Uterus (tissue), 4 donors: ENCODE results near the gene ARL2. TPM values are rescaled to one million over a fixed set of nuclear protein-coding genes. Genes with fewer than 3 reads are reported as not detected.

Experiments used
- DNase-seq, 2 donors: peaks; one replicate each; pipeline ENCODE4 v3.0.0-alpha.2; 2019 to 2020
- H3K27ac ChIP-seq, 2 donors: fragments of 200-600 bp; sonication (generic); 1 replicate in 1 of 2; 2 replicates in 1 of 2; pipeline ENCODE4 v1.5.1; 2016 to 2018
- H3K27me3 ChIP-seq, 2 donors: fragments of 200-600 bp; sonication (generic); one replicate each; pipeline ENCODE4 v1.5.1; 2018 to 2019; ENCODE audit warnings: control low read depth in 1 of 2
- H3K36me3 ChIP-seq, 2 donors: fragments of 200-600 bp; sonication (generic); one replicate each; pipeline ENCODE4 v1.5.1; 2019; ENCODE audit warnings: control low read depth in 1 of 2
- H3K4me1 ChIP-seq, 2 donors: fragments of 200-600 bp; sonication (generic); one replicate each; pipeline ENCODE4 v1.5.1; 2018 to 2019; ENCODE audit warnings: control low read depth in 1 of 2
- H3K4me3 ChIP-seq, 2 donors: fragments of 200-600 bp; sonication (generic); 1 replicate in 1 of 2; 2 replicates in 1 of 2; pipeline ENCODE4 v1.5.1; 2018 to 2019; ENCODE audit warnings: mild to moderate bottlenecking in 1 of 2
- H3K9me3 ChIP-seq, 2 donors: fragments of 200-600 bp; sonication (generic); one replicate each; pipeline ENCODE4 v1.5.1; 2019; ENCODE audit warnings: control low read depth in 1 of 2
- POLR2A ChIP-seq, 2 donors: fragments of 450-650 bp; IDR thresholded peaks; one replicate each; pipeline ENCODE4 v1.6.1; 2016; ENCODE audit warnings: antibody characterized with exemption in 2 of 2, mild to moderate bottlenecking in 1 of 2, moderate library complexity in 1 of 2
- intact Hi-C: fragments of 100-400 bp; cut with DNase I; formaldehyde crosslinking; loops from one replicate; pipeline ENCODE4 v1.15.1; 2023; ENCODE audit warnings: low total_unique reads
- total RNA-seq, 4 donors: library from RNA; depleted of rRNA in 3 of 4; stranded (reverse); fragments of >200 nt in 3 of 4; gene quantifications; one replicate each; pipeline versions ENCODE4 v1.1.0 to v1.2.4, GENCODE V29; 2014 to 2023
- TF ChIP-seq, protein P1 (sequence below), 4 experiments: fragments of 200-600 bp in 2 of 4; fragments of 450-650 bp in 2 of 4; sonication (generic) in 2 of 4; IDR thresholded peaks; one replicate each; pipeline ENCODE4 v1.5.1; 2016 to 2019; ENCODE audit warnings: antibody characterized with exemption in 4 of 4, mild to moderate bottlenecking in 2 of 4, moderate library complexity in 1 of 4
- donor health status: DM: yes; HTN: yes; CAD: no.

The ARL2 gene
- total RNA-seq, 4 donors from 2014 or later: 63.5 to 120 (median 93.8) TPM

DNA sequence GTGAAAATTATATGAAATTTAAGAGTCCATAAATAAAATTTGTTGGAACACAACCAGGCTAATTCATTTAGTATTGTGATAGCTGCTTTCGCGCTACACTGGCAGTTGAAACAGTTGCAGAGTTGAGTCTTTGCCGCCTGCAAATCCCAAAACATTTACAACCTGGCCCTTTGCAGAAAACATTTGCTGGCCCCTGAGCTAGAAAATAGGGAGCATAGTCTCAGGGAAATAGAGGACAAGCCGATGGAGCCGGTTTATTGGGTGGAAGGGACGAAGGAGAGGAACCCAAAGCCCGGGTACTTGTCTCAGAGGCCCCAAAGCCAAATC, 26.5 kb downstream of the ARL2 start:
- intact Hi-C loops: no loop called here
- no peak for TF ChIP-seq POLR2A (IDR thresholded peaks at IDR 0.05)
- TF ChIP-seq, protein P1, sequence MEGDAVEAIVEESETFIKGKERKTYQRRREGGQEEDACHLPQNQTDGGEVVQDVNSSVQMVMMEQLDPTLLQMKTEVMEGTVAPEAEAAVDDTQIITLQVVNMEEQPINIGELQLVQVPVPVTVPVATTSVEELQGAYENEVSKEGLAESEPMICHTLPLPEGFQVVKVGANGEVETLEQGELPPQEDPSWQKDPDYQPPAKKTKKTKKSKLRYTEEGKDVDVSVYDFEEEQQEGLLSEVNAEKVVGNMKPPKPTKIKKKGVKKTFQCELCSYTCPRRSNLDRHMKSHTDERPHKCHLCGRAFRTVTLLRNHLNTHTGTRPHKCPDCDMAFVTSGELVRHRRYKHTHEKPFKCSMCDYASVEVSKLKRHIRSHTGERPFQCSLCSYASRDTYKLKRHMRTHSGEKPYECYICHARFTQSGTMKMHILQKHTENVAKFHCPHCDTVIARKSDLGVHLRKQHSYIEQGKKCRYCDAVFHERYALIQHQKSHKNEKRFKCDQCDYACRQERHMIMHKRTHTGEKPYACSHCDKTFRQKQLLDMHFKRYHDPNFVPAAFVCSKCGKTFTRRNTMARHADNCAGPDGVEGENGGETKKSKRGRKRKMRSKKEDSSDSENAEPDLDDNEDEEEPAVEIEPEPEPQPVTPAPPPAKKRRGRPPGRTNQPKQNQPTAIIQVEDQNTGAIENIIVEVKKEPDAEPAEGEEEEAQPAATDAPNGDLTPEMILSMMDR (IDR thresholded peaks at IDR 0.05): no peak
- H3K9me3 ChIP-seq: no peaks in the 10 kb centered on the region

DNA sequence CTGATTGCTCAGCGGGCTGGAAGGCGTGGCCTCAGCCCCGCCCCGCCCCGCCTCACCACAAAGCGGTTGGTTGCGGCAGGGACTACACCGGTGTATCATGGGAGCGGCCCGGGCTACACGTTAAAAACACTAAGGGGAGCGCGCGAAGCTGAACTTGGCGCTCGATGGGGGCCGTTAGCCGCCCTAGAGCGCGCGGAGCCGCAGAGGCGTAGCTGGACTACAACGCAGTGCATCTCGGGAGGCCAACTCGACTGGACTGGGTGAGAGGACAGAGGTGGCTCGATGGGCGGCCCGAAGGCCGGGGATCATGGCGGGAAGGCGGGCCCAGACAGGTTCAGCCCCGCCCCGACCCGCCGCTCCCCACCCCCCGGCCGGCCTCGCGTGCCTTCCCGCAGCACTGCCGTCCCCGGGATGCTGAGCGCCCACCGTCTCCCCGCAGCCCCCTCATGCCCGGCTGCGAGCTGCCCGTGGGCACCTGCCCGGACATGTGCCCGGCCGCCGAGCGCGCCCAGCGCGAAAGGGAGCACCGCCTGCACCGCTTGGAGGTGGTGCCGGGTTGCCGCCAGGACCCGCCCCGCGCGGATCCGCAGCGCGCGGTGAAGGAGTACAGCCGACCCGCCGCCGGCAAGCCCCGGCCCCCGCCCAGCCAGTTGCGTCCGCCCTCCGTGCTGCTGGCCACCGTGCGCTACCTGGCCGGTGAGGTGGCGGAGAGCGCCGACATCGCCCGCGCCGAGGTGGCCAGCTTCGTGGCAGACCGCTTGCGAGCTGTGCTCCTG, 27.1 kb downstream of the ARL2 start, which contains the start of gene SAC3D1:
SAC3D1 (plus strand) TSS at position 364 of the 776 bp plus-strand sequence; CDS start at position 447, 83 bp downstream.
- intact Hi-C loops: no loop called here
- TF ChIP-seq, protein P1 (IDR thresholded peaks at IDR 0.05): peak in 1 of 4 experiments; percentile 28
- peak; percentile 32 to 34 for TF ChIP-seq POLR2A (IDR thresholded peaks at IDR 0.05)
- H3K36me3 ChIP-seq: no peaks in the 10 kb centered on the region
- peak within 1 kb of the TSS; percentile 92 to 97 for H3K27ac ChIP-seq
- H3K27me3 ChIP-seq: no peaks in the 10 kb centered on the region
- DNase-seq: peak; percentile 88 to 89
- peaks cover 0 to 4% of the 10 kb centered on the region in 2 donors for H3K4me1 ChIP-seq
- H3K9me3 ChIP-seq: no peaks in the 10 kb centered on the region
- peak within 1 kb of the TSS; percentile 64 to 87 for H3K4me3 ChIP-seq

More for the DNA sequence above, 26.5 kb downstream of the ARL2 start:
- Histone ChIP-seq H3K27me3 (no peaks in the 10 kb centered on the region), H3K4me3 (peak overlapping the region; percentile 64 to 87), H3K36me3 (no peaks in the 10 kb centered on the region), H3K4me1 (peaks cover 0 to 4% of the 10 kb centered on the region in 2 donors), H3K27ac (peak overlapping the region; percentile 92 to 97)
- DNase-seq: no peak

DNA sequence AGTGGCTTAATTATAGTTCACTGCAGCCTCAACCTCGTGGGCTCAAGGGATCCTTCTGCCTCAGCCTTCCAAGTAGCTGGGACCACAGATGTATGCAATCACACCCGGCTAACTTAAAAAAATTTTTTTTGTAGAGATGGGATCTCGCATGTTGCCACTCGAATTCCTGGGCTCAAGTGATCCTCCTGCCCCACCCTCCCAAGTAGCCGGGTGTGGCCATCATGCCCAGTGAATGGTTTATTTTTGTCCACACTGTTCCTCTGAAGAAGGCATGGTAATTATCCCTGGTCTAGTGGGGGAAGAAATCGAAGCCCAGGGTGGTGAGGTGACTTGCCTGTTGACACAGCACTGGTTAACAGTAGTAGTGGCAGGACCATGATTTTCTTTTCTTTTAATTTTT, 28.9 kb downstream of the ARL2 start:
- Histone ChIP-seq H3K27ac (no peak overlapping the region), H3K4me1 (peaks cover 0 to 4% of the 10 kb centered on the region in 2 donors), H3K36me3 (no peaks in the 10 kb centered on the region), H3K27me3 (no peaks in the 10 kb centered on the region), H3K9me3 (no peaks in the 10 kb centered on the region), H3K4me3 (no peak overlapping the region)
- no peak for DNase-seq
- TF ChIP-seq, protein P1 (IDR thresholded peaks at IDR 0.05): no peak
- TF ChIP-seq POLR2A (IDR thresholded peaks at IDR 0.05): no peak
- intact Hi-C loops: no loop called here

DNA sequence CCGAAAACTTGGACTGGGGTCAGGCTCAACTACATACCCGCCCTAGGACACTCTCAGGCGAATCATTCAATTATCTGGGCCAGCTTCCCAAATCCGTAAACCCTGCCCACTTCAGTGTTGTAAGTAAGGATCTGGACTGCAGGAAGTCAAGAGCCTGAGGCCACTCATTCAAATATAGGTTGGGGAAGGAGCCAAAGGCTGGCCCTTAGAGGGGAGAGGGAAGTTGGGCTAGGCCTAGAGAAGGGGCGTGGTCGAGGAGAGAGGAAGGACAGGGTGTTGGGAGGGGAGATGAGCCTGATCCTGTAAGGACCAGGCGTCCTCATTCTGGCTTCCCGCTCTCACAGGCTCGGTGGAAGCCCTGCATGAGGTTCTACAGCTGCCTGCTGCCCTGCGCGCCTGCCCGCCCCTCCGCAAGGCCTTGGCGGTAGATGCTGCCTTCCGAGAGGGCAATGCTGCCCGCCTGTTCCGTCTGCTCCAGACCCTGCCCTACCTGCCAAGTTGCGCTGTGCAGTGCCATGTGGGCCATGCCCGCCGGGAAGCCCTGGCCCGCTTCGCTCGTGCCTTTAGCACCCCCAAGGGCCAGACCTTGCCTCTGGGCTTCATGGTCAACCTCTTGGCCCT, 30.0 kb downstream of the ARL2 start:
- DNase-seq: no peak
- Histone ChIP-seq H3K4me3 (no peak overlapping the region), H3K9me3 (no peaks in the 10 kb centered on the region), H3K27ac (no peak overlapping the region), H3K36me3 (no peaks in the 10 kb centered on the region), H3K27me3 (no peaks in the 10 kb centered on the region), H3K4me1 (peaks cover 0 to 4% of the 10 kb centered on the region in 2 donors)
- TF ChIP-seq, protein P1 (IDR thresholded peaks at IDR 0.05): no peak
- no peak for TF ChIP-seq POLR2A (IDR thresholded peaks at IDR 0.05)
- intact Hi-C loops: no loop called here

DNA sequence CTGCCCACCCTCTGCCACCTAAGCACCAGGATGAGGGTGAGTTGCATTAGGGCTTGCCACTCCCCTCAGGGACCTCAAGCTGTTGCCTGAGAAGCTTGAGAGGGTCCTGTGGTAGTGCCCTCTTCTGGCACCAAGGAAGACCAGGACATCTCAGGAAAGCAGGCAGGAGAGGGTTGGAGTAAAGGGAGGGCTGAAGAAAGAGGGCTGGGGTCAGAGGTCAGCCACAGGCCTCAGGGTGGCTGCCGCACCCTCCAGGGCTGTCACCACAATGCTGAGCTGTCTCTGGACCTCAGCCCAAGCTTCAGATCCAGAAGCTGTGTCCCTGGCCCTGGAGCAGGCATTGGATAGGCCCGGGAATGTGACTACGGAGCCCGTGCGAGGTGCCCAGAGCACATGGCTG, 31.1 kb downstream of the ARL2 start:
- Histone ChIP-seq H3K27me3 (no peaks in the 10 kb centered on the region), H3K4me3 (no peak overlapping the region), H3K4me1 (peaks cover 0 to 4% of the 10 kb centered on the region in 2 donors), H3K27ac (no peak overlapping the region), H3K36me3 (no peaks in the 10 kb centered on the region), H3K9me3 (no peaks in the 10 kb centered on the region)
- DNase-seq: no peak
- intact Hi-C loops: no loop called here
- TF ChIP-seq, protein P1 (IDR thresholded peaks at IDR 0.05): no peak
- no peak for TF ChIP-seq POLR2A (IDR thresholded peaks at IDR 0.05)
